CD4-positive, alpha-beta T cell (primary cell): ENCODE measurements around the gene METTL6. TPM values are rescaled to one million over a fixed set of nuclear protein-coding genes. Genes with fewer than 3 reads are reported as not detected.
"Not testable (repeated sequence)": the region's sequence is repeated elsewhere in the genome, so short reads cannot be mapped to it uniquely, and the experiment has no call there.

ENCODE experiments used
- ATAC-seq: fragments of 200-7000 bp; cut with Tn5 transposase; one replicate; pipeline ENCODE4 v1.10.0; 2022; ENCODE audit warnings: mild to moderate bottlenecking; ENCODE audit not compliant: poor library complexity
- CTCF ChIA-PET: fragments of 350-600 bp; sonication (Branson Sonifier 250); formaldehyde crosslinking; loops from one replicate; lab custom pipeline; 2021; ENCODE audit warnings: antibody characterized with exemption, inconsistent platforms; lab: Charles Lee
- POLR2A ChIA-PET: fragments of 350-600 bp; sonication (Branson Sonifier 250); formaldehyde crosslinking; loops from one replicate; lab custom pipeline; 2021; ENCODE audit warnings: antibody characterized with exemption, inconsistent platforms; lab: Charles Lee
- DNase-seq, 14 experiments: peaks; one replicate each; pipeline ENCODE4 v3.0.0-alpha.2; 2013 to 2020; ENCODE audit warnings: mixed read lengths in 2 of 14
- H3K27ac ChIP-seq, 2 donors: one replicate each; pipeline versions ENCODE4 v1.5.1 to v1.7.0; 2013; ENCODE audit warnings: low read length in 2 of 2, low read depth in 1 of 2, mild to moderate bottlenecking in 1 of 2
- H3K27me3 ChIP-seq, 2 experiments: 1 replicate in 1 of 2; 2 replicates in 1 of 2; pipeline versions ENCODE4 v1.6.1 to v1.7.0; 2013; ENCODE audit warnings: low read length in 2 of 2, control low read depth in 1 of 2, mild to moderate bottlenecking in 1 of 2, moderate library complexity in 1 of 2; ENCODE audit not compliant: insufficient read depth in 2 of 2, control insufficient read depth in 1 of 2
- H3K36me3 ChIP-seq: one replicate; pipeline ENCODE4 v1.6.1; 2013; ENCODE audit warnings: low read length, control low read depth; ENCODE audit not compliant: insufficient read depth
- H3K4me1 ChIP-seq: one replicate; pipeline ENCODE4 v1.6.1; 2013; ENCODE audit warnings: low read length, control low read depth; ENCODE audit not compliant: insufficient read depth
- H3K4me3 ChIP-seq: one replicate; pipeline ENCODE4 v1.5.1; 2013; ENCODE audit warnings: mild to moderate bottlenecking, low read length, moderate library complexity
- H3K9me3 ChIP-seq, 2 experiments: 1 replicate in 1 of 2; 2 replicates in 1 of 2; pipeline versions ENCODE4 v1.6.1 to v1.7.0; 2013; ENCODE audit warnings: low read length in 2 of 2, mild to moderate bottlenecking in 2 of 2, control low read depth in 1 of 2, moderate library complexity in 1 of 2; ENCODE audit not compliant: control insufficient read depth in 1 of 2, insufficient read depth in 1 of 2
- H3K27ac Mint-ChIP-seq: one replicate; pipeline ENCODE4 v1.8.0; 2020; ENCODE audit warnings: mixed read lengths
- H3K27me3 Mint-ChIP-seq: one replicate; pipeline ENCODE4 v1.8.0; 2021; ENCODE audit warnings: mixed read lengths
- H3K36me3 Mint-ChIP-seq: one replicate; pipeline ENCODE4 v1.8.0; 2021; ENCODE audit warnings: low read depth, mixed read lengths
- H3K4me1 Mint-ChIP-seq: one replicate; pipeline ENCODE4 v1.8.0; 2021; ENCODE audit warnings: low read depth, mixed read lengths
- H3K4me3 Mint-ChIP-seq: one replicate; pipeline ENCODE4 v1.8.0; 2020; ENCODE audit warnings: mild to moderate bottlenecking, mixed read lengths
- H3K9me3 Mint-ChIP-seq: one replicate; pipeline ENCODE4 v1.8.0; 2020; ENCODE audit warnings: mixed read lengths
- intact Hi-C, 2 experiments: fragments of 100-400 bp; cut with DNase I in 1 of 2; cut with micrococcal nuclease in 1 of 2; formaldehyde crosslinking; loops; one replicate each; pipeline versions ENCODE4 v1.15.1 to v1.9.0; 2023 to 2025; cut with DNase I, micrococcal nuclease
- total RNA-seq, 174 experiments: library from RNA in 2 of 174; stranded (reverse) in 2 of 174; gene quantifications; one replicate each; pipeline ENCODE4 v1.2.3 and lab custom pipeline; 2021 to 2026
- TF ChIP-seq, protein P1 (sequence below): fragments of 200-600 bp; IDR thresholded peaks from one replicate; pipeline ENCODE4 v1.8.0; 2022; ENCODE audit warnings: antibody characterized with exemption, mild to moderate bottlenecking

METTL6 gene
- total RNA-seq, 2 experiments from 2014 or later = 4.7 to 5.7 TPM

GRCh38 chr3:15391007-15391406 lies 36.3 kb downstream of the METTL6 start:
- POLR2A ChIA-PET = interaction anchor here (0.7 kb wide), 1 partner anchor 44 kb away, joined by 3 read pairs; no protein-coding TSS in a partner anchor

DNA sequence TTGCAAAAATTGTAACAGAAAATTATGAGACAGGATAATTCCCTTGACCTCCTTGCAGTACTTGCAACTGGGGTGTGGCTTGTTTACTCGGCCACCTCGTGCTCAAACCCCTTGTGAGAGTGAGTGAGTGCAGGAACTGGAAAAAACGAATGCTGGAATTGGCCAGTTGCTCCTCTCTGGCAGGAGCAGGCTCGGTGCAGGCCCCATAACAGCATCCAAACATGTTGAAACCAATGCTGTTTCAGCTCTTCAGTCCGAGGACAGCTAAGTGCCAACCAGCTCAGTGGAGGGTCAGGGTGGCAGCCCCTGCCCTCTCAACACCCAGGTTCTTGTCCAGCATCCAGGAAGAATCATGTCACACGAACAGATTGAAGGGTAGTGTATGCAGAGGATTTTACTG lies 36.9 kb downstream of the METTL6 start:
- Histone ChIP-seq H3K27ac (no peak overlapping the region), H3K27me3 (no peaks in the 10 kb centered on the region), H3K9me3 (peaks cover 0 to 8% of the 10 kb centered on the region in 2 experiments), H3K4me3 (no peak overlapping the region), H3K36me3 (no peaks in the 10 kb centered on the region), H3K4me1 (no peaks in the 10 kb centered on the region)
- DNase-seq (no peak), ATAC-seq (no peak)
- Mint-ChIP-seq H3K4me3 (no peak overlapping the region), H3K36me3 (no peaks in the 10 kb centered on the region), H3K27me3 (no peaks in the 10 kb centered on the region), H3K4me1 (no peaks in the 10 kb centered on the region), H3K27ac (no peak overlapping the region), H3K9me3 (no peaks in the 10 kb centered on the region)
- ChIA-PET POLR2A (interaction anchor here (0.7 kb wide), 1 partner anchor 43 kb away, joined by 3 read pairs; no protein-coding TSS in a partner anchor), CTCF (no interaction called here)
- intact Hi-C loops = no loop called here
- TF ChIP-seq, protein P1, sequence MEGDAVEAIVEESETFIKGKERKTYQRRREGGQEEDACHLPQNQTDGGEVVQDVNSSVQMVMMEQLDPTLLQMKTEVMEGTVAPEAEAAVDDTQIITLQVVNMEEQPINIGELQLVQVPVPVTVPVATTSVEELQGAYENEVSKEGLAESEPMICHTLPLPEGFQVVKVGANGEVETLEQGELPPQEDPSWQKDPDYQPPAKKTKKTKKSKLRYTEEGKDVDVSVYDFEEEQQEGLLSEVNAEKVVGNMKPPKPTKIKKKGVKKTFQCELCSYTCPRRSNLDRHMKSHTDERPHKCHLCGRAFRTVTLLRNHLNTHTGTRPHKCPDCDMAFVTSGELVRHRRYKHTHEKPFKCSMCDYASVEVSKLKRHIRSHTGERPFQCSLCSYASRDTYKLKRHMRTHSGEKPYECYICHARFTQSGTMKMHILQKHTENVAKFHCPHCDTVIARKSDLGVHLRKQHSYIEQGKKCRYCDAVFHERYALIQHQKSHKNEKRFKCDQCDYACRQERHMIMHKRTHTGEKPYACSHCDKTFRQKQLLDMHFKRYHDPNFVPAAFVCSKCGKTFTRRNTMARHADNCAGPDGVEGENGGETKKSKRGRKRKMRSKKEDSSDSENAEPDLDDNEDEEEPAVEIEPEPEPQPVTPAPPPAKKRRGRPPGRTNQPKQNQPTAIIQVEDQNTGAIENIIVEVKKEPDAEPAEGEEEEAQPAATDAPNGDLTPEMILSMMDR = no peak

More at GRCh38 chr3:15391007-15391406, 36.3 kb downstream of the METTL6 start:
- ATAC-seq (no peak), DNase-seq (no peak)
- Mint-ChIP-seq H3K4me3 (no peak overlapping the region), H3K27me3 (no peaks in the 10 kb centered on the region), H3K4me1 (no peaks in the 10 kb centered on the region), H3K9me3 (no peaks in the 10 kb centered on the region), H3K27ac (no peak overlapping the region), H3K36me3 (no peaks in the 10 kb centered on the region)
- TF ChIP-seq, protein P1 = no peak
- CTCF ChIA-PET = no interaction called here
- Histone ChIP-seq H3K4me1 (no peaks in the 10 kb centered on the region), H3K4me3 (no peak overlapping the region), H3K36me3 (no peaks in the 10 kb centered on the region), H3K9me3 (peaks cover 0 to 4% of the 10 kb centered on the region in 2 experiments), H3K27ac (no peak overlapping the region), H3K27me3 (no peaks in the 10 kb centered on the region)
- intact Hi-C loops = no loop called here

DNA sequence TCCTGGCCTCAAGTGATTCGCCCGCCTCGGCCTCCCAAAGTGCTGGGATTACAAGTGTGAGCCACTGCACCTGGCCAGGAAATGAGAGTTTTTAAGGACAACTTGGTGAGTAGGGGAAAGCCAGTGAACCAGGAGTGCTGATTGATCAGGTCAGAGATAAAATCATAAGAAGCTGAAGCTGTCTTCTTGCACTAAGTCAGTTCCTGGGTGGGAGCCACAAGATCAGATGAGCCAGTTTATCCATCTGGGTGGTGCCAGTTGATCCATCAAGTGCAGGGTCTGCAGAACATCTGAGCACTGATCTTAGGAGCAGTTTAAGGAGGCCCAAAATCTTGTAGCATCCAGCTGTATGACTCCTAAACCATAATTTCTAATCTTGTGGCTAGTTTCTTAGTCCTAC lies 39.0 kb downstream of the METTL6 start:
- H3K4me1 ChIP-seq, H3K4me1 Mint-ChIP-seq, ATAC-seq, H3K27ac ChIP-seq, POLR2A ChIA-PET, H3K4me3 ChIP-seq, H3K36me3 Mint-ChIP-seq, intact Hi-C loops, DNase-seq, H3K36me3 ChIP-seq, H3K27me3 Mint-ChIP-seq, H3K4me3 Mint-ChIP-seq, H3K27ac Mint-ChIP-seq, H3K9me3 ChIP-seq, H3K9me3 Mint-ChIP-seq, H3K27me3 ChIP-seq: not testable (repeated sequence)
- CTCF ChIA-PET = interaction anchor here (1.3 kb wide), 1 partner anchor 185 kb away, joined by 5 read pairs; no protein-coding TSS in a partner anchor

DNA sequence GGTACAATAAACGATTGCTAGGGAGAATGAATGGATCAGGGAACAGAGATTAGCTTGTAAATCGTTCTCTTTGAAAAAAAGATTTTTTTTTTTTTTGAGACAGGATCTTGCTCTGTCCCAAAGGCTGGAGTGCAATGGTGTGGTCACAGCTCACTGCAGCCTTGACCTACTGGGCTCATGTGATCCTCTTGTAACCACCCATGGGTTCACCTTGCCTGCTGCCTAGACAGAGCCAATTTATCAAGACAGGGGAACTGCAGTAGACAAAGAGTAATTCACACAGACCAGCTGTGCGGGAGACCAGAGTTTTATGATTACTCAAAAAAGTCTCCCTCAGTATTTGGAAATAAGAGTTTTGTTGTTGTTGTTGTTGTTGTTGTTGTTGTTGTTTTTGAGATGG lies 39.6 kb downstream of the METTL6 start:
- Mint-ChIP-seq H3K27ac (no peak overlapping the region), H3K36me3 (no peaks in the 10 kb centered on the region), H3K27me3 (no peaks in the 10 kb centered on the region), H3K9me3 (no peaks in the 10 kb centered on the region), H3K4me1 (no peaks in the 10 kb centered on the region), H3K4me3 (no peak overlapping the region)
- TF ChIP-seq, protein P1 = no peak
- Histone ChIP-seq H3K36me3 (no peaks in the 10 kb centered on the region), H3K9me3 (peaks cover 0 to 8% of the 10 kb centered on the region in 2 experiments), H3K4me1 (no peaks in the 10 kb centered on the region), H3K4me3 (no peak overlapping the region), H3K27ac (no peak overlapping the region), H3K27me3 (no peaks in the 10 kb centered on the region)
- DNase-seq (no peak), ATAC-seq (no peak)
- intact Hi-C loops = no loop called here
- POLR2A ChIA-PET = no interaction called here
- CTCF ChIA-PET = no interaction called here
